OCI-LY7 (cell line): ENCODE results near the gene CSTPP1.
"Not testable (repeated sequence)": the region's sequence is repeated elsewhere in the genome, so short reads cannot be mapped to it uniquely, and the experiment has no call there.

ENCODE experiments used
- EZH2phosphoT487 ChIP-seq: fragments of 200-600 bp; sonication (generic); IDR thresholded peaks from 2 replicates; pipeline ENCODE4 v1.6.1; 2018; ENCODE audit warnings: low read depth, borderline replicate concordance, mild to moderate bottlenecking, mixed run types, antibody characterized with exemption, low read length, moderate library complexity, mixed read lengths
- TF ChIP-seq, protein P1 (sequence below): fragments of 200-600 bp; sonication (generic); conservative IDR thresholded peaks from 2 replicates; pipeline ENCODE4 v1.5.1; 2014; ENCODE audit warnings: mild to moderate bottlenecking, antibody characterized with exemption, low read length, moderate library complexity, mixed read lengths

DNA sequence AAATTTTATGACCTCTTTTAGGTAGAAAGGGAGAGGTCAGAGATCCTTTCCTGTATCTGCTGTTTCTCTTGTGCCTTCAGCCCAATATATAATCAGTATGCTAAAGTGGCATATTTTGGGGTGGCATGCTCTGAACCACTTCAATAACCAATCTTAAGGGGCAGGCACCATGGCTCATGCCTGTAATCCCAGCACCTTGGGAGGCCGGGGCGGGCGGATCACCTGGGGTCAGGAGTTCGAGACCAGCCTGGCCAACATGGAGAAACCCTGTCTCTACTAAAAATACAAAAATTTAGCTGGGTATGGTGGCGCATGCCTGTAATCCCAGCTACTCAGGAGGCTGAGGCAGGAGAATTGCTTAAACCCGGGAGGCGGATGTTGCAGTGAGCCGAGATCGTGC is 261.6 kb downstream of the CSTPP1 start:
- TF ChIP-seq, protein P1, sequence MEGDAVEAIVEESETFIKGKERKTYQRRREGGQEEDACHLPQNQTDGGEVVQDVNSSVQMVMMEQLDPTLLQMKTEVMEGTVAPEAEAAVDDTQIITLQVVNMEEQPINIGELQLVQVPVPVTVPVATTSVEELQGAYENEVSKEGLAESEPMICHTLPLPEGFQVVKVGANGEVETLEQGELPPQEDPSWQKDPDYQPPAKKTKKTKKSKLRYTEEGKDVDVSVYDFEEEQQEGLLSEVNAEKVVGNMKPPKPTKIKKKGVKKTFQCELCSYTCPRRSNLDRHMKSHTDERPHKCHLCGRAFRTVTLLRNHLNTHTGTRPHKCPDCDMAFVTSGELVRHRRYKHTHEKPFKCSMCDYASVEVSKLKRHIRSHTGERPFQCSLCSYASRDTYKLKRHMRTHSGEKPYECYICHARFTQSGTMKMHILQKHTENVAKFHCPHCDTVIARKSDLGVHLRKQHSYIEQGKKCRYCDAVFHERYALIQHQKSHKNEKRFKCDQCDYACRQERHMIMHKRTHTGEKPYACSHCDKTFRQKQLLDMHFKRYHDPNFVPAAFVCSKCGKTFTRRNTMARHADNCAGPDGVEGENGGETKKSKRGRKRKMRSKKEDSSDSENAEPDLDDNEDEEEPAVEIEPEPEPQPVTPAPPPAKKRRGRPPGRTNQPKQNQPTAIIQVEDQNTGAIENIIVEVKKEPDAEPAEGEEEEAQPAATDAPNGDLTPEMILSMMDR = not testable (repeated sequence)
- not testable (repeated sequence) for TF ChIP-seq EZH2phosphoT487
